Fibroblast of skin of scalp (primary cell): ENCODE data around the gene ZBTB8OS.

Source experiments
- DNase-seq: peaks from one replicate; pipeline ENCODE4 v3.0.0-alpha.2; 2013

Gene ZBTB8OS

GRCh38 chr1:32606565-32607371 is 43.6 kb downstream of the ZBTB8OS start:
- DNase-seq, result no peak

- DNase-seq, result no peak
Measured at GRCh38 chr1:32605711-32606424, 44.5 kb downstream of the ZBTB8OS start.

GRCh38 chr1:32600034-32600433 is 50.3 kb downstream of the ZBTB8OS start:
- no peak for DNase-seq

GRCh38 chr1:32592943-32593342 is 57.4 kb downstream of the ZBTB8OS start:
- DNase-seq, result peak; percentile 50

GRCh38 chr1:32580348-32581017 is 69.9 kb downstream of the ZBTB8OS start:
- DNase-seq, result no peak
